ENCODE measurements around the gene U2AF2.

GRCh38 chr19:55671054-55671378, 16.2 kb downstream of the U2AF2 start:
- no peak for TF ChIP-seq EZH2phosphoT487 (IDR thresholded peaks at IDR 0.05; ENCODE audit: low read length)
- no peak for TF ChIP-seq CTCF (IDR thresholded peaks at IDR 0.05; ENCODE audit: low read length)

Data from MM.1S (cell line).